Gastrocnemius medialis (tissue), 4 donors: ENCODE data around the gene CC2D2A. TPM values are rescaled to one million over a fixed set of nuclear protein-coding genes. Genes with fewer than 3 reads are reported as not detected.

Experiments
- ATAC-seq, 2 donors: fragments of 150-250 bp; one replicate each; pipeline ENCODE4 v1.9.1; 2016
- DNase-seq, 2 donors: peaks; one replicate each; pipeline ENCODE4 v3.0.0-alpha.2; 2019
- H3K27ac ChIP-seq, 4 donors: fragments of 200-600 bp; sonication (generic); 1 replicate in 1 of 4; 2 replicates in 3 of 4; pipeline ENCODE4 v1.5.1; 2016 to 2018; ENCODE audit warnings: mild to moderate bottlenecking in 2 of 4, moderate library complexity in 1 of 4
- H3K27me3 ChIP-seq, 3 donors: fragments of 200-600 bp; sonication (generic) in 2 of 3; 1 replicate in 1 of 3; 2 replicates in 2 of 3; pipeline versions ENCODE4 v1.5.1 to v1.6.0; 2016 to 2019; ENCODE audit warnings: mild to moderate bottlenecking in 1 of 3, moderate library complexity in 1 of 3
- H3K36me3 ChIP-seq, 2 donors: fragments of 200-600 bp; sonication (generic) in 1 of 2; one replicate each; pipeline ENCODE4 v1.5.1; 2017 to 2018
- H3K4me1 ChIP-seq, 2 donors: fragments of 200-600 bp; sonication (generic) in 1 of 2; one replicate each; pipeline ENCODE4 v1.5.1; 2016 to 2017; ENCODE audit warnings: mild to moderate bottlenecking in 2 of 2
- H3K4me3 ChIP-seq, 4 donors: fragments of 200-600 bp; sonication (generic) in 3 of 4; 1 replicate in 1 of 4; 2 replicates in 3 of 4; pipeline ENCODE4 v1.5.1; 2016 to 2019; ENCODE audit warnings: mild to moderate bottlenecking in 2 of 4
- H3K9me3 ChIP-seq, 3 donors: fragments of 200-600 bp; sonication (generic) in 2 of 3; 1 replicate in 1 of 3; 2 replicates in 2 of 3; pipeline ENCODE4 v1.5.1; 2016 to 2019
- POLR2A ChIP-seq, 2 donors: fragments of 450-650 bp; IDR thresholded peaks; one replicate each; pipeline ENCODE4 v1.6.1; 2017; ENCODE audit warnings: antibody characterized with exemption in 2 of 2, mild to moderate bottlenecking in 2 of 2, moderate library complexity in 2 of 2
- in situ Hi-C, 4 donors: fragments of 200-750 bp; cut with MboI; loops; one replicate each; pipeline versions ENCODE4 v1.15.0 to v1.8.0; 2017; ENCODE audit warnings: low sequenced_read_pairs in 4 of 4
- intact Hi-C: fragments of 100-400 bp; cut with DNase I; formaldehyde crosslinking; loops from one replicate; pipeline ENCODE4 v1.15.1; 2023; ENCODE audit warnings: low total_unique reads
- total RNA-seq, 4 donors: library from RNA; depleted of rRNA; stranded (reverse); fragments of >200 nt; gene quantifications; one replicate each; pipeline versions ENCODE4 v1.1.0 to v1.2.3, GENCODE V29; 2016
- TF ChIP-seq, protein P1 (sequence below), 5 experiments: fragments of 450-650 bp in 3 of 5; fragments of 200-600 bp in 2 of 5; sonication (generic) in 2 of 5; IDR thresholded peaks in 4 of 5; conservative IDR thresholded peaks in 1 of 5; 1 replicate in 4 of 5; 2 replicates in 1 of 5; pipeline ENCODE4 v1.5.1; 2016 to 2019; ENCODE audit warnings: antibody characterized with exemption in 5 of 5, mild to moderate bottlenecking in 3 of 5, moderate library complexity in 3 of 5

Gene CC2D2A
- total RNA-seq, 4 donors from 2014 or later: 1.1 to 4.0 (median 2.9) TPM

DNA sequence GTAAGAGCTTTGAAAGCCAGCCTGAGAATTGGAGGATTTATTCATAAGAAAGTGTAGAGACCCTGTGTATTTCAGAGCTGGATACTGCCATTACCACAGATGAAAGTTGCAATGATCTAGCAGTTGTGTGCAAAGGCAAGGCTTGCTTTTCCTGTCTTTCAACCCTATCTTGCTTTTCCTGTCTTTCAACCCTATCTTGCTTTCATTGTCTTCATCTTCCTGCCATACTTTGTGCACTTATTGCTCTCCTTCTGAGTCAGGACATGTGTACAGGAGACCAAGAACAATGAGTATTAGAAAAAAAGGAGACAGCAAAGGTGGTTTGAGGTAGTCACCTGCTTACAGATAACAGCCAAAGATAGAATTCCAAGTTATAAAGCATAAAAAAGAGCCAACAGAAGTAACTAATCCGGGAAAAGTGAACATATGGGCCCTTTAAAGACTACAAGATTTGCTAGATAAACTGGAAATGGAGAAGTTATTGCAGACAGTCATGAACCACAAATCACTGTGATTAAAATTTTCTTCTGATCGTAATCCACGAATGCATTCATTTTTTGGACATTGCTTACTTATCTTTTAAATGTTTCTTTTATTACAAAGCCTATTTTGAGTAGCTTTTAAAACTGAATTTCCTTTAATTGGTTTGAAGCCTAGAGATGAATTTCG lies 24.7 kb upstream of the CC2D2A start:
- in situ Hi-C loops (no loop called here), intact Hi-C loops (no loop called here)
- Histone ChIP-seq H3K4me1 (no peaks in the 10 kb centered on the region), H3K27me3 (no peaks in the 10 kb centered on the region), H3K27ac (no peak overlapping the region), H3K4me3 (no peak overlapping the region), H3K36me3 (no peaks in the 10 kb centered on the region), H3K9me3 (no peaks in the 10 kb centered on the region)
- DNase-seq (no peak), ATAC-seq (no peak)
- TF ChIP-seq, protein P1, sequence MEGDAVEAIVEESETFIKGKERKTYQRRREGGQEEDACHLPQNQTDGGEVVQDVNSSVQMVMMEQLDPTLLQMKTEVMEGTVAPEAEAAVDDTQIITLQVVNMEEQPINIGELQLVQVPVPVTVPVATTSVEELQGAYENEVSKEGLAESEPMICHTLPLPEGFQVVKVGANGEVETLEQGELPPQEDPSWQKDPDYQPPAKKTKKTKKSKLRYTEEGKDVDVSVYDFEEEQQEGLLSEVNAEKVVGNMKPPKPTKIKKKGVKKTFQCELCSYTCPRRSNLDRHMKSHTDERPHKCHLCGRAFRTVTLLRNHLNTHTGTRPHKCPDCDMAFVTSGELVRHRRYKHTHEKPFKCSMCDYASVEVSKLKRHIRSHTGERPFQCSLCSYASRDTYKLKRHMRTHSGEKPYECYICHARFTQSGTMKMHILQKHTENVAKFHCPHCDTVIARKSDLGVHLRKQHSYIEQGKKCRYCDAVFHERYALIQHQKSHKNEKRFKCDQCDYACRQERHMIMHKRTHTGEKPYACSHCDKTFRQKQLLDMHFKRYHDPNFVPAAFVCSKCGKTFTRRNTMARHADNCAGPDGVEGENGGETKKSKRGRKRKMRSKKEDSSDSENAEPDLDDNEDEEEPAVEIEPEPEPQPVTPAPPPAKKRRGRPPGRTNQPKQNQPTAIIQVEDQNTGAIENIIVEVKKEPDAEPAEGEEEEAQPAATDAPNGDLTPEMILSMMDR (IDR thresholded peaks at IDR 0.05 in 4 of 5, conservative IDR thresholded peaks at IDR 0.05 in 1 of 5): no peak
- TF ChIP-seq POLR2A (IDR thresholded peaks at IDR 0.05): no peak

DNA sequence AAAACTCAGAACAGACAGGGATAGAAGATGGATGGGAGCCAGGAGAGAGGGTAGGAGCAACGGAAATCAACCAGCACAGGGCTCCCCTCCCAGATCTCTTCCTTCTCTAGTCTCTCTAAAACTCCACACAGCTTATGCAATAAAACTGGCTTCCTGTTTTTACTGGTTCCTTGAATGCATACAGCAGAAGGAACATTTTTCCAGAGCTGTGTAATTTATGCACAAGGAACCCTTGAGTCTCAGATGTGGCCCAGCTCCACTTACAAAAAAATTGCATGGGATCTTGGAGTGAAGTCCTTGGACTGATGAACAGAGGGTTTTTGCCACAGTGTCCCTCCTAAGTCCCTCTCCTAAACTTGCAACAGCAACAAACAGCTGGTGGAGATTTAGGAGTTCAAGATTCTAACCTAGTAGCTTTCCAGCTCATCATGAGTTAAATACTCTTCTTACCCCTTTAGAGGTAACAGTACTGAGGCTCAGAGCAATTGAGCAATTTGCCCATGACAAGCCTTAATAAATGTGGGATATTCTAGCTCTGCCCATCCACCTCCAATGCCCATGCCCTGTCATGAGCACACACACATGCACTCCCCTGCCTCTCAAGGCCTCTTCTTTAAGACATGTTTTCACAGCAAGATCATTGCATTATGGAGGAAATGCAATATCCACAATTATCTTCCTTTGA lies 18.4 kb upstream of the CC2D2A start:
- H3K27ac ChIP-seq: peak overlapping the region; percentile 27 to 60 (median 44)
- H3K27me3 ChIP-seq: no peaks in the 10 kb centered on the region
- no peaks in the 10 kb centered on the region for H3K36me3 ChIP-seq
- peaks cover 11 to 22% of the 10 kb centered on the region in 2 donors for H3K4me1 ChIP-seq
- intact Hi-C loops (loop anchor here (10.0 kb wide), 1 partner anchor 1827 kb away; the partner anchor contains the start of gene BOD1L1), in situ Hi-C loops (loop anchor here in 3 of 4 donors (10.0 to 25.0 kb wide), 2 partner anchors 217 to 439 kb away; partner anchors contain the start of gene CPEB2 (in 2 of the 3))
- DNase-seq (no peak), ATAC-seq (peak; percentile 15 to 48)
- TF ChIP-seq POLR2A (IDR thresholded peaks at IDR 0.05): no peak
- TF ChIP-seq, protein P1 (IDR thresholded peaks at IDR 0.05 in 4 of 5, conservative IDR thresholded peaks at IDR 0.05 in 1 of 5): no peak
- no peak overlapping the region for H3K4me3 ChIP-seq
- H3K9me3 ChIP-seq: no peaks in the 10 kb centered on the region

DNA sequence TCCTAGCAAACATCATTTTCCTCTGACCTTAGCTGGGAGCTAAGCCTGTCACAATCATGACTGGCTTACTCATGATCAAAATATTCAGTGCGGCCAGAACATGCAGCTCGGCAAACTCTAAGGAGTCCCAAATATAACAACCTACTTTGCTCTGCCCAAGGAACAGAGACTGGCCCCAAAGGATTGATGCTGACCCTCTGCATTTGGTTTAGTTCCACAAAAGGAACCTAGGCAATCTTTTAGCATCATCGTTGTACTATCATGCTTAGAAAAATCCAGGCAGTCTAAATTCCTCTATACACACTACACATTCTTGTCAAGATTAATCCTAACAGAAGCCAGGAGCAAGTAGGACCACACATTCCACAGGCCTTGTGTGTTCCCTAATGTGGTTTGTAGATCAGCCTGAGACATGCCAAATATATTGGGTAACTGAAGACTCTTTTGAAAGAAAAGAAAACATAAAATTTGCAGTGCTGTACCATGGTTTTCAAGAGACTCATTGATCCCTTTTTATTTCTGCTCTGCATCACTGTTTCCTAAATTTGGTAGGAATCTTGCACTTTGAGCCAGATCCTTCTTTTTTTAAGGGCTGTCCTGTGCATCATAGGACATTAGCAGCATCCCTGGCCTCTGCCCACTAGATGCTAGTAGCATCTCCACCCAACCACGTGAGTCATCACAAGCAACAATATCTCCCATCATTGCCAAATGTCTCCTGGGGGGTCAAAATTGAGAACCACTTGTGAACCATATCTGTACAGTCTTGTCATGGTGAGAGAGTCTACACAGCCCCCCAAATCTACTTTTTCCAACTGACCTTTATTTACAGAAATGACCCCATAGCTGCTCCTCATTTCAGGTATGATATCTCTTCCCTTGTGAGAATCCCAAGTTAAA lies 17.6 kb upstream of the CC2D2A start:
- Histone ChIP-seq H3K36me3 (no peaks in the 10 kb centered on the region), H3K27me3 (no peaks in the 10 kb centered on the region), H3K27ac (peak overlapping the region in 3 of 4 donors; percentile 27 to 60 (median 56)), H3K9me3 (no peaks in the 10 kb centered on the region), H3K4me3 (no peak overlapping the region), H3K4me1 (peaks cover 11 to 25% of the 10 kb centered on the region in 2 donors)
- in situ Hi-C loops: loop anchor here in 3 of 4 donors (10.0 to 25.0 kb wide), 2 partner anchors 217 to 440 kb away; partner anchors contain the start of gene CPEB2 (in 2 of the 3)
- DNase-seq (peak in 1 of 2 donors; percentile 44), ATAC-seq (peak; percentile 48 to 60)
- intact Hi-C loops: loop anchor here (10.0 kb wide), 1 partner anchor 1827 kb away; the partner anchor contains the start of gene BOD1L1
- no peak for TF ChIP-seq POLR2A (IDR thresholded peaks at IDR 0.05)
- TF ChIP-seq, protein P1 (IDR thresholded peaks at IDR 0.05 in 4 of 5, conservative IDR thresholded peaks at IDR 0.05 in 1 of 5): no peak

DNA sequence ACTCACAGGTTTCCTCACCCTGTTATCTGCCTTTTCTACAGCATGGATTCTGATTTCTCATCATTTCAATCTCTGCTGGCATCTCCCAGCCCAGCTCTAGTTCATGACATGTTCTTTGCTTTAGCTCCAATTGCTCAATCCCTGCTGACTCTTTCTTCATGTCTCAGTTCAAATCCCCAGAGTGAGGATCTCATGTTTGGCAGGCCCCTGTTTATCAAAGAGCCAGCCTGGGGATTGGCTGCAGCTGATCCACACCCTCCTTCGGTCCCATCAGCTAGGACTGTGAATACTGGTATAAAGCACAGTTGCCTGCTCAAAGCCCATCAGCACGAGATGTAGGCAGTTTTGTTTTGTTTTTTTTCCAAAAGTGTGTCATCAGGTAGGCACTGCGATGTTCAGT lies 14.4 kb upstream of the CC2D2A start:
- no peaks in the 10 kb centered on the region for H3K27me3 ChIP-seq
- no peaks in the 10 kb centered on the region for H3K9me3 ChIP-seq
- H3K27ac ChIP-seq: peak overlapping the region; percentile 24 to 70 (median 64)
- TF ChIP-seq, protein P1 (IDR thresholded peaks at IDR 0.05 in 4 of 5, conservative IDR thresholded peaks at IDR 0.05 in 1 of 5): no peak
- TF ChIP-seq POLR2A (IDR thresholded peaks at IDR 0.05): peak in 1 of 2 donors; percentile 18
- ATAC-seq: peak; percentile 73 to 77
- peaks cover 11 to 29% of the 10 kb centered on the region in 2 donors for H3K4me1 ChIP-seq
- intact Hi-C loops: loop anchor here (10.0 kb wide), 1 partner anchor 1830 kb away; the partner anchor contains the start of gene BOD1L1
- in situ Hi-C loops: loop anchor here (5.0 to 25.0 kb wide), 4 partner anchors 218 to 443 kb away; partner anchors contain the start of gene CPEB2 (in 2 of the 4)
- H3K4me3 ChIP-seq: no peak overlapping the region
- peak; percentile 63 to 72 for DNase-seq
- H3K36me3 ChIP-seq: no peaks in the 10 kb centered on the region
